Measurements from ENCODE around the gene PIP5K1C.

GRCh38 chr19:3644351-3645066 lies 55.8 kb downstream of the PIP5K1C start:
- no peak for TF ChIP-seq CTCF (IDR thresholded peaks at IDR 0.05)
- TF ChIP-seq POLR2A (IDR thresholded peaks at IDR 0.05) = no peak

Data from breast epithelium (tissue), 3 donors.